Activated CD4-positive, alpha-beta T cell treated with anti-CD3 and anti-CD28 coated beads for 1 hour (primary cell): ENCODE measurements around the gene DNAH17.
"Not testable (repeated sequence)": the region's sequence is repeated elsewhere in the genome, so short reads cannot be mapped to it uniquely, and the experiment has no call there.

Experiments used
- DNase-seq: peaks from one replicate; pipeline ENCODE4 v3.0.0-alpha.2; 2020

The DNAH17 gene

DNA sequence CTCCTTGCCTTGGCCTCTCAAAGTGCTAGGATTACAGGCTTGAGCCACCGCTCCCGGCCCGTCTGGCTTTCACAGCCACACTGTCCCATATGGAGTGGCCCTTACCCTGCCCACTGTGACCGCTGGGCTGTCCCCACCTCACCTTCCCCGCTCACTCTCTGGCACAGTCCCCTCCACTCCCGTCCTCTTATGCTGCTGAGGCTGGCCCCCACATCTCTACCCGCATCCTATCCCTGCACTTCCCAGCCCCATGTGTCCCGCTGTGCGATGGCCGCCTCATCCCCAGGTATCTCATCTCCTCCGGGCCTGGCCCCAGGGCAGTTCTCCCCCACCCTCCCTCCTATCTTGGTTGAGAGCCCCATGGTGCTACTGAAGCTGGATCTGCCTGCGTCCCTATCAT lies 105.6 kb downstream of the DNAH17 start:
- no peak for DNase-seq

DNA sequence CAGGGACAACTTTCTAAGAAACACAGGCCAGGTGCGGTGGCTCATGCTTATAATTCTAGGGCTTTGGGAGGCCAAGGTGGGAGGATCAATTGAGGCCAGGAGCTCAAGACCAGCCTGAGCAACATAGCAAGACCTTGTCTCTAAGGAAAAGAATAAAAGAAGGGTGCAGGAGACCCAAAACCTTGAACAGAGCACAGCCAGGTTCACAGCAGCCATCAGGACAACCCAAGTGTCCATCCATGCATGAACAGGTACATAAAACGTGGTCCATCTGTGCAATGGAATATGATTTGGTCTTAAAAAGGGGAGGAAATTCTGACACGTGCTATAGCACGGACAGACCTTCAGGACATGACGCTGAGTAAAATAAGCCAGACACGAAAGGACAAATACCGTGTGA lies 107.8 kb downstream of the DNAH17 start:
- no peak for DNase-seq

DNA sequence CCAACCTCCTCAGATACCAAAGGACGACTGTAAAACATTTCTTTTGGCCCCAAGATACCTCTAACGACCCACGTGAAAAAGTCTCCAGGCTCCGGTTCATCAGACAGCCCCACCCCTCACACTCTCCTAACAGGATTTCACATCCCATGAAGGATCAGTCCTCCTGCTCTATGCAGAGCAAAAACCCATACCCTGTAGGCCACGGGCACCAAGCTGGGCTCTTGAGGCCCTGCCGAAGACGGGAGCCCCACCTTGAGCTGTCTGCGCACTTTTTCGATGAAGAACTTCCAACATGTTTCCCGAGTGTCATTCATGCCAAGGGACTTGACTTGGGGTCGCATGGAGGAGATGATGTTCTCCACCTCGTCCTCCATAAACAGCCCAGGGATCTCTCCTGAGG lies 108.8 kb downstream of the DNAH17 start:
- DNase-seq = no peak

DNA sequence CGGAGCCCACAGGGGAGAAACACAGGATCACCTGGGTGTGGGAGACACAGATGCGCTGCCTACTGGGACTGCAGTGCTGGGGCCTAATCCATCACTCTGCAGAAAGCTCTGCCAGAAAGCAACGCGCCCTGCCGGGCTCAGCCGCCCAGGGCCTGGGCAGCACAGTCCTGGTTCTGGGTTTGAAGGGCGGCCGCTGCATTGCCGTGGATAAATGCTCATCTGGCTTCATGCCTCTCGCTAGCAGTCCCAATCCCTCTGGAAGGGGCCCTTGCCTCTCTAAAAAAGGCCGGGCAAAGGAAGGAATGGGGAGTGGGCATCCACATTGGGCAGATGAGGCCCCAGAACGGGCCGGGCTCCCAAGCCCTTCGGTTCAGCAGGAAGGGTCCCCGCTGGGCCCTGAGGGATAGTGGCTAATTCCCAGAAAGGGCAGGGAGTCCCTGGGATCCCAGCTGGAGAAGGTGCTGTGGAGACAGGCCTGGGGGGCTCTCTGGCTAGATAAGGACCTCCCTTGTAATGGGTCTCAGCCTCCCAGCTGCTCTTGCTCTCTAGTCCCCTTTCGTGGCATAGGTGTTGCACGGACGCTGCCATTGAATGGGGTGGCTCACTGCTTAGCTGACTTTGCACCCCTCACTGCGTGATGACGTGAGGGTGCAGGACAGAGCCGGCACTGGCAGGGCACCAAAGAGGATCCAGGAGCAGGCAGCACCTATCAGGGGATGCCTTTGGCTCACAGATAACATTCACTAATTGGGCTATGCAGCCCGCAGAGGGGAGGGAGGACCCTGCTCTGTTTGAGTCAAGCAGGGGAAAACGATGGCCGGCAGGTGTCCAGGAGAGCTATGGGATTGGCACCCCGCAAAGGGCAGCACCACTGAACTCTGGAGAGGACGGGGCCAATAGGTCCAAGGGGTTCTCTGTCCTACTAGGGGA lies 110.1 kb downstream of the DNAH17 start:
- DNase-seq = no peak

DNA sequence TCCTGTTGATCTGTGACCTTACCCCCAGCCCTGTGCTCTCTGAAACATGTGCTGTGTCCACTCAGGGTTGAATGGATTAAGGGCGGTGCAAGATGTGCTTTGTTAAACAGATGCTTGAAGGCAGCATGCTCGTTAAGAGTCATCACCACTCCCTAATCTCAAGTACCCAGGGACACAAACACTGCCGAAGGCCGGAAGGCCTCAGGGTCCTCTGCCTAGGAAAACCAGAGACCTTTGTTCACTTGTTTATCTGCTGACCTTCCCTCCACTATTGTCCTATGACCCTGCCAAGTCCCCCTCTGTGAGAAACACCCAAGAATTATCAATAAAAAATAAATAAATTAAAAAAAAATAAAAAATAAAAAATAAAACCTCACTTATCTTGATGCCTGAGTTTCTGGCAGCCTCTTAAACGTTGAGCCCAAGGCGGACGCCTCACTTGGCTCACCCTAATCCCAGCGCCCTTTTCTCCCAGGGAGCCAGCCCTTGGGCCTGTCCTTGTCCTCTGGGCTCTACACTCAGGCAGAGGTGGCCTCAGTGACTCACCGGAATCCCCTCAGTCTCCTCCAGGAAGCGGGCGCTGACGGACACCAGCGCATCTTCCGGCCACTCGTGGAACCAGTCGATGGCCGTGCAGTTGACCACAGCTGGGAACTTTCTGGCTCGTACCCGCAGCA lies 110.9 kb downstream of the DNAH17 start:
- not testable (repeated sequence) for DNase-seq

DNA sequence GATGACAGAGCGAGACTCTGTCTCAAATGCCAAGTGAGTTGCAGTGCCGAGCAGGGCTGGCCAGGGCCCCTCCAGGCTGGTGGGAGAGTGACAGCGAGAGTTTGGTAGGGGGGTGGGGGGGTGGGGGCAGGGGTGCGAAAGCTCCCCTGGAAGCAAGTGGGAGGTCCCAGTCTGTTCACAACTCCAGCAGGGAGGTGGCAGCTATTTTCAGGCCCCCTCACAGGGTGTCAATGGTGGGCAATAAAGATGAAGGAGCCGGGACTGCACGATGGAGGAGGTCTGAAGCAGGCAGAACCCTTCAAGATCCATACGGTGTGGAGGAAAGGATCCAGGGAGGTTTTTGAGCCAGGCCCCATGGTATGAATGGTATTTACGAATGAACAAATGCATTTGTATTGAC lies 115.0 kb downstream of the DNAH17 start:
- DNase-seq = no peak

DNA sequence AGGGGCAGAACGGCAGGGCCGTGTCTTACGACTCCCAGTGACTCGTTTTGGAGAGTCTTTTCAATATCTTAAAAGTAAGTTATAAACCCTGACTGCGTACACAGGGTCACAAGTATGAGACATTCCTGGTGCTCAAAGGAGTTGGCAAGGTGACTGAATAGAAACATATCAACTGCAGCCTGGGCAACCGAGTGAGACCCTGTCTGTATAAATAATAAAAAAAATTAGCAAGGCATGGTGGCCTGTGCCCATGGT lies 115.5 kb downstream of the DNAH17 start:
- no peak for DNase-seq

DNA sequence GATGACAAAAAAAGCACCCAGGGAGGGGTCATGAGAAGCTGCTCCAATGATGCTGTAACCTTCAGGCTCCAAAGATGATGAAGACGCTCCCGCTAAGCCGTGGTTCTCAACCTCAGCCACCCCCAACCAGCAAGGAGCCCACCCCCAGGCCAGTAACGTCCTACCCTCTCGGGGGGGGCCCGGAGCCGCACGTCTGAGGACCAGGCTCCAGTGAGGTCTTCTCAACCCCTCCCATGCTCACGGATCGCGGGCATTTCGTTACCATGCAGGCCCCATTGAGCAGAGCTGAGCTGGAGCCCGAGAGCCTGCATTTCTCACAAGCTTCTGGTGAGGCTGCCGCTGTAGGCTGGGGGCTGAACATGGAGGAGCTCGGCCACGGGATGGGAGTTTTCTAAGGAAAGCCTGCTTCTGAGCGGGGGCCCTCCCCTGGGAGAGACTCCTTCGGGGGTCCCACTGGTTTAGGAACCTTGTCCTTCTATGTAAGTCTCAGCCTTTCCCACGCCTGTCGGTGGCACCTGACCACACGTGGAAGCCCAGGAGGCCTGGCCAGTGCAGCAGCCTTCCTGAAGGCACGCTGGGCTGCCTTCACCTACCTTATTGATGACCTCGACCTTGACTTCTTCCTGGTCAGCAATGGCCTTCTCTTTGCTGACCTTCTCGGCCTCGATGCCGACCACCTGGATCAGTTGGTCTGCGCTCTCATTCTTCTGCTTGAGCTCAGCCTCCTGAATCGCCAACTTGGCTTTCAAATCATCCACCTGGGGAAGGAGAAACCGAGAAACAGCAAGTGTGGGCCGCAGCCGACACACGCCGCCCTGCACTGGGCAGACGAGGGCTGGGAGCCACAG lies 116.0 kb downstream of the DNAH17 start:
- DNase-seq = no peak

DNA sequence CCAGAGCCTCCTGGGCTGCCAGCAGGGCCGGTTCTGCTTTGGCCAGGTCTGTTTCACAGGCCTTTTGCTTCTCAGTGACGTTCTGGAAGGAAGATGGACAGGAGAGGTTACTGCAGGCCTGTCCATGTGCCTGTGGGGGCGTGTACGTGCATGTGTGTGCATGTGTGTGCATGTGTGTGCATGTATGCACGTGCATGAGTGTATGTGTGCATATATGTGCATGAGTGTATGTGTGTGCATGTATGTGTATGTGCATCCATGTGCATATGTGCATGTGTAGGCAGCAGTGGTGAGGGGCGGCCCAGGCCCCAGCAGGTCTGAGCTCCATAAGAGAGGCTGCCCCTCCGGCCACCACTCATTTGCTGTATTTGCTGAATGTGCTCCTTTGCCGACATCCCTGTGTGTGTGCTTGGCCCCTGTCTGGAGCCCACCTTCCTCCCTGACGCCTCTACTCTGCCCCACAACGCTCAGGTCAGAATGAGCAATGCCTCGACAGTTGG lies 117.0 kb downstream of the DNAH17 start:
- no peak for DNase-seq

DNA sequence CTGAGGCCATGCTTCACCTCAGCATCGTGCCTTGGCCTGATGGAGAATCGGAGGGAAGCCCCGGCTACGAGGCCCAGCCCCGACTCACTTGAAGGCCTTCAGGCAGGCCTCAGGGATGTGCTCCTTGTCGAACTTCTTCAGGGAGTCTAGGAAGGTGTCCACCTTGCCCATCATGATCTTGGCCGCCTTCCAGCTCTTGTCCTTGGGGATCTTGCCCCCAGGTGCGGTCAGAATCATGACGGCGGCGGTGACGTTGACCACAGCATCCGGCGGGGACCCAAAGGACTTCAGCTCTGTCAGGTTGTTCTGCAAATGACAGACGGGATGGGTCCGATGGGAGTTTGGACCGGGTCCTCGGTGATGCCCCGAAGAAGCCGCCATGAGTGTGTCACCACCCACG lies 117.5 kb downstream of the DNAH17 start:
- DNase-seq = no peak

DNA sequence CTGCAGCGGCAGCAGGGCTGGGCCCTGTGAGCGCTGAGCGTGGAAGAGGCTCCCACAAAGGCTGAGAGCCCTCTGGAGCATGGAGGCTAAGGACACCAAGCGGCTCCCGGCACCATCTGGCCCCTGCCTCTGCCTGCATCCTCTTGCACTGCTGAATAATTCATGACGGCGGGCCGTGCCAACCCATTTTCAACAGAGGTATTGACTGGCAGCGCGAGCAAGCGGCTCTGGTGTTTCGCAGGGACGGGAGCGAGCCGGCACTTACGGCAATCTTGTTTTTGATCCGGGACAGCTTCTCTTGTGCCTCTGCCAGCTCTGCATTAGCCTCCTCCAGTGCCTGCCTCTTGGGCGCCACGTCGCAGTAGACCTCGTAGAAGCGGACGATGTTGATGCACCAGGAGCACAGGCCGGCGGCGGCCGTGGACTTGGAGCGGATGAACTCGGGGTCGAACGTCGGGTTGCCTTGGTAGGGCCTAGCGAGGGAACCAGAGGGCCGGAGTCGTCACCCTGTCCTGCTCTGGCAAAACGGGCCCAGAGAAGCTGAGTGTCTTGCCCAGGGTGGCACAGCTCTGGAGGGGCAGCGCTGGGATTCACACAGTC lies 118.4 kb downstream of the DNAH17 start:
- DNase-seq = no peak

DNA sequence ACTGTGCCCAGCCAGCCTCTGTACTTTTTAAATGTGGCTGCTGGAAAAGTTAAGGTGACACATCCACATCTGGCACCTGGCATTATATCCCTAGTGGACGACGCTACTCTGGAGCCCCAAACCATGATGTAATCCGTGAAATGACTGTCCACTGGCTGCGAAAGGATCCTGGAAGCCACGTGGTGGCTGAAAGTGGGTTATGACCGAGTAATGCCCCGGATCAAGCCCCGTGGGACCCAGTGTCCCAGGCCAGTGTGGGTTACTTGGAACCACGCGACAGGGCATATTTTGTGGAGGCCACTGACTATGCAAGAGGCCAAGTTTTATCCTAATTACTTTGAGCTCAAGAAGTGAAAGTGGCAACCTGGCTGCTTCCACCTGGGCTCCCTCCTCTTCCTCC lies 119.1 kb downstream of the DNAH17 start:
- DNase-seq = no peak

DNA sequence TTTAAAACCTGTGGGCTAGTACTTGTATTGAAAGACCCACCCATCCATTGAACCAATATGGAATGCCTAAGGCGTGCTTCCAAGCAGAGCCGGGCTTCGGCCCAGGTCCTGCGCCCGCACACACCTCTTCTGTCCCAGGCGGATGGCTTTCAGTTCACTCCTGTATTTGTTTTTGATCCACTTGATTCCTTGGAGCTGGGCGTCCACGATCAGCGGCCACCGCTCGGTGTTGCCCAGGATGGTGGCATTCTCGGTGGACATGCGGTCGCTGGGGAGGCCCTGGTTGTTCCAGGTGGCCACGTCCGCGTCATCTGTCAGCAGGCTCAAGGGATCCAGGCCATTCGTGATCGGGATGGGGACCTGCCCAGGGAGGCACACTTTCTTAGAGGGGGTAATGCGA lies 122.8 kb downstream of the DNAH17 start:
- no peak for DNase-seq

DNA sequence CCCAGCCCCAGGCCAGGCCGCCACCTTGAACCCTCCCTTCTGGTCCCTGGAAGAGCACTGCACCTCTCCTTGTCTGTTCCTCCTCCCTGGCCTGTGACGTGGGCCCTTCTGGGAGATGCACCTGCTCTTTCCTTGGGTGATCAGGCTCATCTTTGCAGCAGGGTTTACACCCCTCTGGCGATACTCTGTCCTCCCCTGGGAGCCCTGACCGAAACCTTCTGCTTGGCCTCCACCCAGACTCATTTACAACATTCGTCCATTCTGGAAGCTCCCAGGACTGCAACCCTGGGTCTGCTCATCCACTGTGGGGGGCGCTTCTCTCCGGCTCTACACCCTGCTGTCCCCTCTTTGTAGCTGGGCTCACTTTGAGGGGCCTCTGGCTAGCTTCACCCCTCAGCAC lies 125.4 kb downstream of the DNAH17 start:
- DNase-seq = no peak

DNA sequence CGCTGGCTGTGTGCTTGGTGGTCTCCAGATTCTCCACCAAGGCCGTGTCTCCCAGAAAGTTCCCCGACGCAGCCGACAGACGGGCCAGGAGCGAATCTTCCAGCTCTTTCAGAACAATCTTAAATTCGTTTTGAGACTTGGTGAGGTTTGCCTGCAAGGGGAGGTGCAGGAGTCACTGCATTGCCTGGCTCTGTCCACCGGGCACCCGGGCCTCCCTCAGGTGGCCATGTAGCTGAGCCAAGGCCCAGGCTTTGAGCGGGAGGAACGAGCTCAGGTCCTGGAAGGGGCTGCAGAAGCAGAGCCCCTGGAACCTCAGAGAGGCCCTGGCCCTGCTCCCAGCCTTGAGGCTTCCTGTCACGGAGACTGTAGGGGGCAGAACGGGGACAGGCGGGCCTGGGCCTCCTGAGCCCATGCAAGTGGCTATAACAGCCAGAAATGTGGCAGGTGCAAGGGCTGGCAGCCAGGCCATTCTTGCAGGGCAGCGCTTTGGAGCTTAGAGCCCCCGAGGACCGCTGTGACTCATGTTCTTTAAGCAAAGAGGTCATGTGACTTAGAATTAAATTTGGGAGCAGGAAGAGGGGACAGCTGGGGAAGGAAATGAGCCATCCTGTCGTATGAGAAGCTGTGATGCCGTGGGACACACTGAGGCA lies 126.4 kb downstream of the DNAH17 start:
- DNase-seq = no peak

DNA sequence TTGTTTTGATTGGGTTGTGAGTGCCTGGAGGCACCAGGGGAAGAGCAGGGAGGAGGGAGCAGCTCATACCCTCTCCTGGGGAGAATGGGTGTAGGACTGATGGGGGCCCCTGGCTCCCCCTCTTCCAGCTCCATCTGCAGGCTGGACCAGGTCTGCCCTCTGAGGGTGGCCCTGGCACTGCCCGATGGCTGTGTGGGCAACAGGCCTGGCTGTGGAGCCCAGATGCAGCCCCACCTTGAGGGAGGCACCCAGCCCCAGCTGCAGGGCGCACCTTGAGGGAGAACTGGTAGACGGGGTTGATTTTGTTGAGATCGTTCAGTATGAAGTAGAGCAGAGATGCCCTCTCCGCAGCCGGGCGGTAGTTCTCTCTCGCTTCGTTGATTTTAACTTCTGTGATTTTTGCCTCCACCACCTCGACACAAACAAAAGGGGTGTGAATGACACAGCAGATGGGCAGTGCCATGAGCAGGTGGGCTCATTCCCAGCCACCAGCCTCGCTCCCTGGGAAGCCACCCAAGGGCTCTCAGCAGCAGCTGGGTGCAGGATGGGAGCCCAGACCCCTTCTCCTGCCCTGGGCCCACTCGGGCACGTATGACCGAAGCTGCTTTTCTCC lies 127.1 kb downstream of the DNAH17 start:
- no peak for DNase-seq

DNA sequence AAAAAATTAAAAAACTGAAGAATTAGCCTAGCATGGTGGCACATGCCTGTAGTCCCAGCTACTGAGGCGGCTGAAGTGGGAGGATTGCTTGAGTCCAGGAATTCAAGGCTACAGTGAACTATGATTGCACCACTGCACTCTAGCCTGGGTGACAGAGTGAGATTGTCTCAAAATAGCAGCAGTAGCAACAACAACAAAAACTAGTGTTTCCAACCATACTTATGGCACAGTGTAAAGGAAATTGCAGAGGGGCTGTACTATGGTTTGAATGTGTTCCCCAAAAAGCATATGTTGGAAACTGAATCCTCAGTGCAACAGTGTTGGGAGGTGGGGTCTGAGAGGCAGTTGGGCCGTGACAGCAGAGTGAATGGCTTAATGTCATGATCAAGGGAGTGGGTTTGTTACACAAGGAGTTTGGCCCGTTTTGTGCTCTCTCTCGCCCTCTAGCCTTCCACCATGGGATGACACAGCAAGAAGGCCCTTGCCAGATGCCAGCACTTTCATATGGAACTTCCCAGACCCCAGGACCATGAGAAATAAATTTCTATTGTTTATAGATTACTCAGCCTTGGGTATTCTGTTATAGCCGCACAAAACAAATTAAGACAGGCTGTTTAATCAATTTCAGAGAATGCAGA lies 128.7 kb downstream of the DNAH17 start:
- DNase-seq = no peak

DNA sequence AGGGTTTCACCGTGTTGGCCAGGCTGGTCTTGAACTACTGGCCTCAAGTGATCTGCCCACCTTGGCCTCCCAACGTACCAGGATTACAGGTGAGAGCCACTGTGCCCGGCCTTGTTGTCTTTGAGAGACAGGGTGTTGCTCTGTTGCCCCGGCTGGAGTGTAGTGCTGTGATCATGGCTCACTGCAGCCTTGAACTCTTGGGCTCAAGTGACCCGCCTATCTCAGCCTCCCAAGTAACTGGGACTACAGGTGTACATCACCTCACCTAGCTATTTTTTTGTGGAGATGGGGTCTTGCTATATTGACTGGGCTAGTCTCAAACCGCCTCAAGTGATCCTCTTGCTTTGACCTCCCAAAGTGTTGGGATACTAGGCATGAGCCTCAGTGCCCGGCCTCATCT lies 130.4 kb downstream of the DNAH17 start:
- DNase-seq = no peak

DNA sequence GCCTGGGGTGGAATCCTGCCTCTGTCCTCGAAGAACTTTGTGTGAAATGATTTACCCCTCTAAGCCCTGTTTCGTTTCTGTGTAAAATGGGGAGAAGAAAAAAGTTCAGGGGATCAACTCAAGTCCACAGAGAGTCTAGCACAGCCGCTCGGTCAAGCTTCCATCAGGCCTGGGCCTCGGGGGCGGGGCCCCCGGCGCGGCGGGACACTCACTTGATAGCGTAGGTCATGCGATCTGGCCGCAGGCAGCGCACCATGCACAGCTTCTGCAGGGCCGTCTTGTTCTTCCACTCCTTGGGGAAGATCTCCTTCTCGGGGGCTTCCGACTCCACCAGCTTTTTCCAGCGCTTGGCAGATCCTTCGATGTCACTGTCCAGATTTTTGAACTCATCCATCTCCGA lies 132.8 kb downstream of the DNAH17 start:
- no peak for DNase-seq

DNA sequence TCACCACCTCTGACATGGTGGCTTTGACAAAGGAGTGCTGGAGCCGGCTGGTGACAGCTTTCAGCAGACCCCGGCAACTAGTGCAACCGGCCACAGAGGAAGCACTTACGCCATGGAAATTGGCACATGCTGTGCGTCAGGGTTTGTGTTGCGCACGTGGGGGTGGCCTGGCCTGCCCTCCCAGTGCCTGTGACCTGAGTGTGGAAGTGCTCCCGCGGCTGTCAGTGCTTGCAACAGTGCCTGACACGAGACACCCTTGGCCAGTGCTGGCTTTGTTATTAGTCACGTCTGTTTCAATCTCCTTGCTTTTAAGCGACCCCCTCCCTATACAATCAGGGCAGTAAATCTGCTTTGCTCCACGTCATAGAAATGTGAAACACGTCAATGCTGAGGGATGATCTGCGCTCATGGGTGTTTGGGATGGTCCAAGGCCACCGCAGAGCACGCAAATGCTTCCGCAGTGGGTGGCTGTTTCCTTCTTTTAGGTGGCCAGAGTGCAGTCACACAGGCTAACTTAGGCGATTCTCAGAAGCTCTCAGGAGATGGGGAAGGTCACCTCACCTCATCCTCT lies 134.5 kb downstream of the DNAH17 start:
- DNase-seq = no peak

DNA sequence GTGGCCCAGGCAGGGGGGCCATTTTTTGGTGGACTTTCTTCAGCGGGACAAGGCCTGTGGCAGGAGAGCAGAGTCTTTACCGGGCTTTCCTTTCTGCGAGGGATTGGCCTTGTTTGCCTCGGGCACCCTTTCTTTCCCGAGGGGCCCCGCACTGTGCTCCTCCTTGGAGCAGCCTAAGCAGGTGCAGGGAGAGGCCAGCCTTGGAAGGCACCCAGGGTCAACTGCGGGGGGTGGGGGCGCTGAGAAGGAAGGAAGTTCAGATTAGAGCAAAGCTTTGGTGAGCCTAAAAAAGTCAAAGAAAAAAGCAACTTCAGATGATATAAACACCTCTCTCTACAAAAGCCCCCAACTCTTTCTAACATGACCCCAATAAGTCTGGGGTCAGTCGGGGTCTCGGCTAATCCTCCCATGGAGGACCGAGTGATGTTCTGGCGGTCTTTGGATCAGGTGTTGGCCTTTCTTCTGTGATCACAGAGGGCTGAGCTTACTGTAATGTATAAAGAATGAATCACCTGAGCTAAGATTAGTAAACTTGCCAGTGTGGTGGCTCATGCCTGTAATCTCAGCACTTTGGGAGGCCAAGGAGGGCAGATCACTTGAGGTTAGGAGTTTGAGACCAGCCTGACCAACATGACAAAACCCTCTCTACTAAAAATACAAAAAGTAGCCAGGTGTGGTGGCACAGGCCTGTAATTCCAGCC lies 135.8 kb downstream of the DNAH17 start:
- DNase-seq = no peak
